Measurements from ENCODE around the gene GRIK4. TPM values are rescaled to one million over a fixed set of nuclear protein-coding genes. Genes with fewer than 3 reads are reported as not detected.

The GRIK4 gene
- total and polyA plus RNA-seq, 9 of the 15 experiments (the other 6 are each of a cell fraction or from before 2014, with no cell fraction given): not detected

GRCh38 chr11:120784566-120785251 lies 273.2 kb downstream of the GRIK4 start:
- FAIRE-seq (no peak), ATAC-seq (no peak)
- H3K27me3 ChIP-seq (ENCODE audit: control insufficient read depth in 2 of 2, insufficient read depth in 2 of 2, low read length in 2 of 2): peaks cover 7 to 48% of the 10 kb centered on the region in 2 experiments; a peak in 3 of 5 replicates
- TF ChIP-seq MAX (CRISPR knock-in tag; IDR thresholded peaks at IDR 0.05) (no peak), GABPA (tag; conservative IDR thresholded peaks at IDR 0.05; ENCODE audit: low read depth) (no peak), E4F1 (CRISPR knock-in tag; IDR thresholded peaks at IDR 0.05; ENCODE audit: borderline replicate concordance) (no peak), MAFG (tag; conservative IDR thresholded peaks at IDR 0.05) (no peak), CHD7 (IDR thresholded peaks at IDR 0.05; ENCODE audit: low read depth, low read length) (no peak)

More at GRCh38 chr11:120784566-120785251, 273.2 kb downstream of the GRIK4 start:
- Histone ChIP-seq H3K9ac (ENCODE audit: insufficient read depth in 1 of 2, low read depth in 2 of 2, low read length in 2 of 2) (no peak overlapping the region), H3K36me3 (ENCODE audit: control insufficient read depth, insufficient read depth, low read length) (no peaks in the 10 kb centered on the region), H3K4me1 (replicated peaks in 1 of 2; ENCODE audit: control insufficient read depth in 2 of 2, insufficient read depth in 2 of 2, low read length in 2 of 2) (no peaks in the 10 kb centered on the region), H2AFZ (ENCODE audit: low read depth, low read length) (no peak overlapping the region), H3K9me3 (replicated peaks; ENCODE audit: control insufficient read depth, insufficient read depth, low read depth, low read length) (no peaks in the 10 kb centered on the region), H4K20me1 (replicated peaks; ENCODE audit: control insufficient read depth, insufficient read depth, low read length) (no peaks in the 10 kb centered on the region), H3K4me2 (ENCODE audit: insufficient read depth, low read length) (no peak overlapping the region), H3K27ac (ENCODE audit: extremely low read depth, low read depth, low read length) (no peak overlapping the region), H3K4me3 (no peak overlapping the region), H3K9me1 (ENCODE audit: control insufficient read depth, insufficient read depth, low read length) (no peaks in the 10 kb centered on the region), H3K79me2 (ENCODE audit: control insufficient read depth, insufficient read depth, low read length) (no peaks in the 10 kb centered on the region)
- BruUV-seq (replicated peaks): no TSS peak
- ChIA-PET CTCF (ENCODE audit: low intra/inter-chr PET ratio) (no interaction called here), POLR2A (no interaction called here)
- in situ Hi-C loops (cut with MboI) (no loop called here), intact Hi-C loops (cut with micrococcal nuclease) (no loop called here)
- 0% methylated on average over 10 of the region's 12 CpGs for WGBS (ENCODE audit: insufficient coverage, low coverage, missing lambda C conversion rate)
- no peak for DNase-seq (ENCODE audit: extremely low read depth in 1 of 4, low spot score in 3 of 4)

Measured in K562 (cell line).